GM23338 (cell line): ENCODE measurements around the gene DAZL. TPM values are rescaled to one million over a fixed set of nuclear protein-coding genes. Genes with fewer than 3 reads are reported as not detected.

Experiments used
- ATAC-seq: fragments of 200-7000 bp; cut with Tn5 transposase; 3 replicates; pipeline ENCODE4 v1.9.1; 2020
- DNase-seq: peaks from one replicate; pipeline ENCODE4 v3.0.0-alpha.2; 2015; ENCODE audit warnings: low spot score
- H2AFZ ChIP-seq: fragments of 200-600 bp; sonication (generic); 2 replicates; pipeline ENCODE4 v1.8.0; 2016; ENCODE audit warnings: antibody characterized with exemption, mild to moderate bottlenecking, moderate library complexity
- H3F3A ChIP-seq: fragments of 200-600 bp; sonication (generic); replicated peaks from 2 replicates; pipeline ENCODE4 v1.8.0; 2017; ENCODE audit warnings: antibody characterized with exemption, mixed run types, low read depth
- H3K27ac ChIP-seq: fragments of 200-600 bp; sonication (generic); 2 replicates; pipeline ENCODE4 v1.6.1; 2016; ENCODE audit warnings: low read depth
- H3K27me3 ChIP-seq: fragments of 200-600 bp; sonication (generic); 2 replicates; pipeline ENCODE4 v1.8.0; 2016; ENCODE audit warnings: mild to moderate bottlenecking, mixed run types, moderate library complexity; ENCODE audit not compliant: insufficient read depth
- H3K36me3 ChIP-seq: fragments of 200-600 bp; sonication (generic); 2 replicates; pipeline ENCODE4 v1.8.0; 2016; ENCODE audit warnings: mild to moderate bottlenecking; ENCODE audit not compliant: insufficient read depth
- H3K4me1 ChIP-seq: fragments of 200-600 bp; sonication (generic); 2 replicates; pipeline ENCODE4 v1.8.0; 2016; ENCODE audit warnings: mild to moderate bottlenecking, moderate library complexity; ENCODE audit not compliant: insufficient read depth
- H3K4me2 ChIP-seq: fragments of 200-600 bp; sonication (generic); 2 replicates; pipeline ENCODE4 v1.7.1; 2017; ENCODE audit warnings: mixed run types
- H3K4me3 ChIP-seq: fragments of 200-600 bp; sonication (generic); 2 replicates; pipeline ENCODE4 v1.6.1; 2016; ENCODE audit warnings: mixed run types
- H3K79me2 ChIP-seq: fragments of 200-600 bp; sonication (generic); replicated peaks from 2 replicates; pipeline ENCODE4 v1.8.0; 2017; ENCODE audit warnings: mild to moderate bottlenecking; ENCODE audit not compliant: insufficient read depth
- H3K9me2 ChIP-seq: fragments of 200-600 bp; sonication (generic); 2 replicates; pipeline ENCODE4 v1.8.0; 2017; ENCODE audit not compliant: insufficient read depth
- H4K20me1 ChIP-seq: fragments of 200-600 bp; sonication (generic); replicated peaks from 2 replicates; pipeline ENCODE4 v1.8.0; 2017; ENCODE audit warnings: mild to moderate bottlenecking; ENCODE audit not compliant: insufficient read depth
- H3K27ac Mint-ChIP-seq: 2 replicates; pipeline ENCODE4 v1.8.0; 2020; ENCODE audit warnings: inconsistent platforms, mild to moderate bottlenecking, moderate library complexity, mixed read lengths
- H3K27me3 Mint-ChIP-seq: 3 replicates; pipeline ENCODE4 v1.8.0; 2022; ENCODE audit warnings: low read depth, mild to moderate bottlenecking, moderate library complexity, mixed read lengths, inconsistent platforms; ENCODE audit not compliant: insufficient read depth, poor library complexity
- H3K36me3 Mint-ChIP-seq: 3 replicates; pipeline ENCODE4 v1.8.0; 2021; ENCODE audit warnings: low read depth, mild to moderate bottlenecking, inconsistent platforms, moderate library complexity, mixed read lengths
- H3K4me1 Mint-ChIP-seq: 3 replicates; pipeline ENCODE4 v1.8.0; 2020; ENCODE audit warnings: mild to moderate bottlenecking, inconsistent platforms, mixed read lengths
- H3K4me3 Mint-ChIP-seq: 3 replicates; pipeline ENCODE4 v1.8.0; 2021; ENCODE audit warnings: moderate library complexity, mild to moderate bottlenecking, inconsistent platforms, mixed read lengths
- H3K9me3 Mint-ChIP-seq: 3 replicates; pipeline ENCODE4 v1.8.0; 2020; ENCODE audit warnings: moderate library complexity, mild to moderate bottlenecking, inconsistent platforms, mixed read lengths
- CTCF ChIP-seq, 2 experiments: fragments of 200-600 bp in 1 of 2; sonication (generic) in 1 of 2; conservative IDR thresholded peaks; 2 replicates each; pipeline versions ENCODE4 v1.5.1 to v1.6.1; 2016 to 2017; ENCODE audit warnings: antibody characterized with exemption in 2 of 2, low read depth in 2 of 2, mild to moderate bottlenecking in 2 of 2, moderate library complexity in 1 of 2
- ETS1 ChIP-seq: IDR thresholded peaks from 2 replicates; pipeline ENCODE4 v1.6.1; 2016; ENCODE audit warnings: antibody characterized with exemption
- EZH2phosphoT487 ChIP-seq: fragments of 200-600 bp; sonication (generic); IDR thresholded peaks from one replicate; pipeline ENCODE4 v1.8.1; 2018; ENCODE audit warnings: antibody characterized with exemption; ENCODE audit not compliant: unreplicated experiment
- JUNB ChIP-seq: IDR thresholded peaks from one replicate; pipeline ENCODE4 v1.6.1; 2016; ENCODE audit warnings: antibody characterized with exemption; ENCODE audit not compliant: unreplicated experiment
- NANOG ChIP-seq: IDR thresholded peaks from 2 replicates; pipeline ENCODE4 v1.6.1; 2016; ENCODE audit warnings: antibody characterized with exemption, borderline replicate concordance
- REST ChIP-seq: IDR thresholded peaks from one replicate; pipeline ENCODE4 v1.6.1; 2018; ENCODE audit warnings: antibody characterized with exemption; ENCODE audit not compliant: unreplicated experiment
- STAT1 ChIP-seq: IDR thresholded peaks from one replicate; pipeline ENCODE4 v1.6.1; 2016; ENCODE audit warnings: antibody characterized with exemption; ENCODE audit not compliant: unreplicated experiment
- ZNF114 ChIP-seq: fragments of 250-450 bp; sonication (Bioruptor Pico); IDR thresholded peaks from 2 replicates; pipeline ENCODE4 v1.5.0; 2020; ENCODE audit warnings: mild to moderate bottlenecking, moderate library complexity
- ZNF331 ChIP-seq: fragments of 250-450 bp; sonication (Bioruptor Pico); IDR thresholded peaks from 2 replicates; pipeline ENCODE4 v1.5.0; 2020; ENCODE audit warnings: low read depth, mild to moderate bottlenecking, moderate library complexity
- polyA plus RNA-seq: library from polyadenylated mRNA; unstranded; fragments of >200 nt; fragmentation: Nextera tagmentation; extraction: Ambion mirVana; gene quantifications from 2 replicates; pipeline ENCODE4 v1.2.1, GENCODE V29; 2016
- total RNA-seq: library from RNA; depleted of rRNA; stranded (reverse); fragments of >200 nt; shearing (Covaris generic); gene quantifications from 2 replicates; pipeline ENCODE4 v1.2.3, GENCODE V29; 2014

Gene DAZL
- total and polyA plus RNA-seq, 2 experiments from 2014 or later, result 3.2 to 5.3 TPM

- H3K27ac ChIP-seq, result no peak overlapping the region
- no peaks in the 10 kb centered on the region for H3K36me3 ChIP-seq
- DNase-seq (no peak), ATAC-seq (no peak)
- H3K4me1 ChIP-seq, result peaks cover 15% of the 10 kb centered on the region
- Mint-ChIP-seq H3K27ac (no peak overlapping the region), H3K4me3 (no peak overlapping the region), H3K36me3 (peaks cover 4% of the 10 kb centered on the region; the same call in 2 of the 3 replicates), H3K4me1 (peaks cover 7% of the 10 kb centered on the region; the same call in 2 of the 3 replicates), H3K27me3 (no peaks in the 10 kb centered on the region), H3K9me3 (peaks cover 5% of the 10 kb centered on the region; the same call in 2 of the 3 replicates)
- H2AFZ ChIP-seq, result no peak overlapping the region
- no peaks in the 10 kb centered on the region for H3K27me3 ChIP-seq
- H4K20me1 ChIP-seq, result no peaks in the 10 kb centered on the region
- H3K79me2 ChIP-seq, result no peaks in the 10 kb centered on the region
- H3K4me3 ChIP-seq, result no peak overlapping the region
- no peak for TF ChIP-seq NANOG
- H3K4me2 ChIP-seq, result no peak overlapping the region
- no peaks in the 10 kb centered on the region for H3F3A ChIP-seq
- H3K9me2 ChIP-seq, result no peaks in the 10 kb centered on the region
Observed at GRCh38 chr3:16599694-16600093, 5.5 kb downstream of the DAZL start.

GRCh38 chr3:16596352-16597032 is 8.7 kb downstream of the DAZL start:
- Histone ChIP-seq H3K36me3 (no peaks in the 10 kb centered on the region), H3K4me3 (no peak overlapping the region), H3K9me2 (no peaks in the 10 kb centered on the region), H3K27ac (no peak overlapping the region), H3K4me1 (peaks cover 1% of the 10 kb centered on the region), H3K27me3 (no peaks in the 10 kb centered on the region), H2AFZ (no peak overlapping the region), H3K4me2 (no peak overlapping the region), H3F3A (no peaks in the 10 kb centered on the region), H3K79me2 (no peaks in the 10 kb centered on the region), H4K20me1 (no peaks in the 10 kb centered on the region)
- no peak for ATAC-seq
- H3K4me1 Mint-ChIP-seq, result no peaks in the 10 kb centered on the region; the same call in 1 of the 3 replicates
- H3K4me3 Mint-ChIP-seq, result no peak overlapping the region
- no peaks in the 10 kb centered on the region for H3K9me3 Mint-ChIP-seq
- TF ChIP-seq ZNF114 (CRISPR knock-in tag), result no peak
- no peak for TF ChIP-seq ETS1
- no peak for TF ChIP-seq ZNF331 (CRISPR knock-in tag)
- no peak for TF ChIP-seq STAT1
- no peak for TF ChIP-seq REST
- TF ChIP-seq NANOG, result no peak
- no peak for TF ChIP-seq JUNB
- TF ChIP-seq CTCF (conservative IDR thresholded peaks at IDR 0.05; ENCODE audit: low read depth in 2 of 2), result no peak
- TF ChIP-seq EZH2phosphoT487, result no peak
- H3K36me3 Mint-ChIP-seq, result no peaks in the 10 kb centered on the region
- no peak overlapping the region for H3K27ac Mint-ChIP-seq
- DNase-seq, result no peak
- no peaks in the 10 kb centered on the region for H3K27me3 Mint-ChIP-seq
